H1 (cell line): ENCODE measurements around the gene TFF1. TPM values are rescaled to one million over a fixed set of nuclear protein-coding genes. Genes with fewer than 3 reads are reported as not detected.

Experiments used
- CTCF ChIA-PET: fragments of 300-600 bp; sonication (Branson Sonifier 250); formaldehyde crosslinking; loops from one replicate; lab custom pipeline; 2021; ENCODE audit not compliant: partially characterized antibody; lab: Charles Lee
- POLR2A ChIA-PET: fragments of 300-600 bp; sonication (Branson Sonifier 250); formaldehyde crosslinking; loops from one replicate; lab custom pipeline; 2021; ENCODE audit warnings: inconsistent platforms; ENCODE audit not compliant: partially characterized antibody; lab: Charles Lee
- DNase-seq, 2 experiments: peaks; one replicate each; pipeline versions ENCODE4 v3.0.0 to v3.0.0-alpha.2; 2010 to 2022; ENCODE audit warnings: low spot score in 2 of 2, low read depth in 1 of 2, mixed read lengths in 1 of 2
- FAIRE-seq: peaks from 2 replicates; lab custom pipeline; 2011; peaks lifted over from hg19 to GRCh38; lab: Jason Lieb, UNC
- H2AFZ ChIP-seq: 2 replicates; pipeline ENCODE4 v1.8.1; 2012; ENCODE audit warnings: low read length, inconsistent platforms
- H2AK5ac ChIP-seq: 2 replicates; pipeline ENCODE4 v1.6.1; 2013; ENCODE audit warnings: low read depth, low read length
- H2BK120ac ChIP-seq: replicated peaks from 2 replicates; pipeline ENCODE3; 2013; ENCODE audit warnings: low read depth, low read length, inconsistent platforms
- H2BK12ac ChIP-seq: 2 replicates; pipeline ENCODE4 v1.6.1; 2013; ENCODE audit warnings: low read depth, low read length
- H2BK15ac ChIP-seq: 2 replicates; pipeline ENCODE4 v1.6.1; 2013; ENCODE audit warnings: low read length
- H2BK20ac ChIP-seq: 2 replicates; pipeline ENCODE4 v1.6.1; 2013; ENCODE audit warnings: low read length
- H2BK5ac ChIP-seq: 2 replicates; pipeline ENCODE4 v1.6.1; 2013; ENCODE audit warnings: low read depth, low read length
- H3K14ac ChIP-seq: 2 replicates; pipeline ENCODE4 v1.6.1; 2013; ENCODE audit warnings: inconsistent platforms; ENCODE audit not compliant: insufficient read length
- H3K18ac ChIP-seq: 2 replicates; pipeline ENCODE4 v1.6.1; 2013; ENCODE audit warnings: low read length; ENCODE audit errors: extremely low read depth
- H3K23ac ChIP-seq: 2 replicates; pipeline ENCODE4 v1.6.1; 2013; ENCODE audit warnings: inconsistent platforms; ENCODE audit not compliant: insufficient read length
- H3K23me2 ChIP-seq: 2 replicates; pipeline ENCODE4 v1.6.1; 2013; ENCODE audit warnings: low read depth, low read length
- H3K27ac ChIP-seq: 2 replicates; pipeline ENCODE4 v1.6.1; 2011; ENCODE audit warnings: low read depth, low read length, inconsistent platforms
- H3K27me3 ChIP-seq, 4 experiments: replicated peaks in 1 of 4; 1 replicate in 1 of 4; 2 replicates in 3 of 4; pipeline versions ENCODE4 v1.6.1 to v1.8.1; 2011 to 2013; ENCODE audit warnings: low read length in 3 of 4, mild to moderate bottlenecking in 3 of 4, inconsistent platforms in 2 of 4, mixed read lengths in 2 of 4, moderate library complexity in 1 of 4; ENCODE audit not compliant: control insufficient read depth in 3 of 4, insufficient read depth in 3 of 4; ENCODE audit errors: extremely low read depth in 1 of 4
- H3K36me3 ChIP-seq, 4 experiments: 2 replicates each; pipeline versions ENCODE4 v1.6.1 to v1.8.1; 2011 to 2013; ENCODE audit warnings: mild to moderate bottlenecking in 4 of 4, low read length in 3 of 4, moderate library complexity in 2 of 4, control low read depth in 1 of 4, inconsistent platforms in 1 of 4; ENCODE audit not compliant: insufficient read depth in 4 of 4, control insufficient read depth in 2 of 4
- H3K4ac ChIP-seq: replicated peaks from 2 replicates; pipeline ENCODE3; 2013; ENCODE audit warnings: low read length, low read depth, mixed read lengths, inconsistent platforms; ENCODE audit not compliant: insufficient read length
- H3K4me1 ChIP-seq, 4 experiments: replicated peaks in 1 of 4; 1 replicate in 1 of 4; 2 replicates in 3 of 4; pipeline versions ENCODE4 v1.6.1 to v1.8.1; 2011 to 2013; ENCODE audit warnings: low read length in 3 of 4, inconsistent platforms in 2 of 4, mixed read lengths in 1 of 4; ENCODE audit not compliant: insufficient read depth in 4 of 4, control insufficient read depth in 3 of 4
- H3K4me2 ChIP-seq, 2 experiments: 2 replicates each; pipeline versions ENCODE4 v1.6.1 to v1.8.1; 2011 to 2013; ENCODE audit warnings: low read depth in 2 of 2, low read length in 2 of 2, control low read depth in 1 of 2, inconsistent platforms in 1 of 2, mild to moderate bottlenecking in 1 of 2; ENCODE audit not compliant: insufficient read depth in 1 of 2
- H3K4me3 ChIP-seq, 4 experiments: fragments of 200-600, 300-600 bp in 1 of 4; sonication (generic), shearing (Covaris generic), sonication (Bioruptor Twin) in 1 of 4; 2 replicates each; pipeline versions ENCODE4 v1.5.1 to v1.8.1; 2011 to 2016; ENCODE audit warnings: low read length in 4 of 4, low read depth in 3 of 4, control low read depth in 2 of 4, inconsistent platforms in 2 of 4, mild to moderate bottlenecking in 2 of 4, mixed read lengths in 1 of 4, moderate library complexity in 1 of 4; ENCODE audit not compliant: insufficient read depth in 2 of 4; ENCODE audit errors: extremely low read depth in 1 of 4
- H3K56ac ChIP-seq: replicated peaks from 2 replicates; pipeline ENCODE3; 2013; ENCODE audit warnings: low read depth, mild to moderate bottlenecking, mixed read lengths, low read length, inconsistent platforms; ENCODE audit not compliant: insufficient read length
- H3K79me1 ChIP-seq: 2 replicates; pipeline ENCODE4 v1.6.1; 2013; ENCODE audit warnings: low read depth, low read length, control low read depth
- H3K79me2 ChIP-seq, 2 experiments: 2 replicates each; pipeline versions ENCODE4 v1.6.1 to v1.8.1; 2012 to 2013; ENCODE audit warnings: low read length in 2 of 2, mild to moderate bottlenecking in 2 of 2, inconsistent platforms in 1 of 2; ENCODE audit not compliant: insufficient read depth in 2 of 2, control insufficient read depth in 1 of 2
- H3K9ac ChIP-seq, 4 experiments: replicated peaks in 1 of 4; 1 replicate in 1 of 4; 2 replicates in 3 of 4; pipeline versions ENCODE4 v1.6.1 to v1.8.1; 2011 to 2013; ENCODE audit warnings: low read depth in 3 of 4, low read length in 3 of 4, control low read depth in 2 of 4, mild to moderate bottlenecking in 2 of 4, moderate library complexity in 2 of 4, inconsistent platforms in 1 of 4; ENCODE audit errors: extremely low read depth in 1 of 4
- H3K9me3 ChIP-seq, 2 experiments: 2 replicates each; pipeline versions ENCODE4 v1.6.1 to v1.8.1; 2012 to 2013; ENCODE audit warnings: mild to moderate bottlenecking in 2 of 2, moderate library complexity in 2 of 2, control low read depth in 1 of 2, inconsistent platforms in 1 of 2, low read depth in 1 of 2, low read length in 1 of 2, mixed read lengths in 1 of 2; ENCODE audit not compliant: insufficient read depth in 2 of 2
- H4K20me1 ChIP-seq, 2 experiments: replicated peaks in 1 of 2; 2 replicates each; pipeline versions ENCODE3 to v1.8.1; 2011 to 2013; ENCODE audit warnings: inconsistent platforms in 2 of 2, low read length in 2 of 2, mild to moderate bottlenecking in 1 of 2; ENCODE audit not compliant: insufficient read depth in 2 of 2, control insufficient read depth in 1 of 2
- H4K5ac ChIP-seq: 2 replicates; pipeline ENCODE4 v1.6.1; 2013; ENCODE audit warnings: low read length, low read depth, mixed read lengths, inconsistent platforms; ENCODE audit not compliant: insufficient read length
- H4K8ac ChIP-seq: 2 replicates; pipeline ENCODE4 v1.8.0; 2013; ENCODE audit warnings: mild to moderate bottlenecking, moderate library complexity, low read length, inconsistent platforms; ENCODE audit not compliant: insufficient read depth; ENCODE audit errors: extremely low read depth
- H4K91ac ChIP-seq: replicated peaks from 2 replicates; pipeline ENCODE3; 2013; ENCODE audit warnings: low read length, mixed read lengths, inconsistent platforms; ENCODE audit not compliant: insufficient read length
- ATF2 ChIP-seq: IDR thresholded peaks from 2 replicates; pipeline ENCODE4 v1.6.1; 2012; ENCODE audit warnings: low read length, inconsistent platforms
- GABPA ChIP-seq: IDR thresholded peaks from 2 replicates; pipeline ENCODE4 v1.6.1; 2011; ENCODE audit warnings: mild to moderate bottlenecking, low read length, moderate library complexity, borderline replicate concordance; ENCODE audit not compliant: insufficient read depth
- HDAC2 ChIP-seq, 2 experiments: fragments of 300-600 bp in 1 of 2; sonication (generic) in 1 of 2; IDR thresholded peaks; 2 replicates each; pipeline ENCODE4 v1.6.1; 2011 to 2012; ENCODE audit warnings: low read depth in 2 of 2, low read length in 2 of 2, mild to moderate bottlenecking in 2 of 2, moderate library complexity in 2 of 2, borderline replicate concordance in 1 of 2, inconsistent platforms in 1 of 2
- KDM1A ChIP-seq: fragments of 200-600, 300-600 bp; sonication (generic); IDR thresholded peaks from 2 replicates; pipeline ENCODE4 v1.7.1; 2016; ENCODE audit warnings: mild to moderate bottlenecking, low read length, borderline replicate concordance
- KDM4A ChIP-seq: IDR thresholded peaks from one replicate; pipeline ENCODE4 v1.7.1; 2012; ENCODE audit warnings: low read depth, mild to moderate bottlenecking, moderate library complexity, low read length, inconsistent platforms; ENCODE audit not compliant: severe bottlenecking
- KDM5A ChIP-seq: fragments of 200-600 bp; IDR thresholded peaks from 2 replicates; pipeline ENCODE4 v1.7.1; 2012; ENCODE audit warnings: mild to moderate bottlenecking, low read length, inconsistent platforms, mixed read lengths
- RXRA ChIP-seq: IDR thresholded peaks from 2 replicates; pipeline ENCODE4 v1.6.1; 2011; ENCODE audit warnings: low read depth, mild to moderate bottlenecking, low read length, moderate library complexity; ENCODE audit not compliant: insufficient read depth
- SP4 ChIP-seq: IDR thresholded peaks from 2 replicates; pipeline ENCODE4 v1.6.1; 2012; ENCODE audit warnings: low read length, inconsistent platforms
- SRF ChIP-seq: IDR thresholded peaks from 2 replicates; pipeline ENCODE4 v1.6.1; 2011; ENCODE audit warnings: mild to moderate bottlenecking, low read depth, low read length, moderate library complexity
- SUZ12 ChIP-seq: fragments of 200-600 bp; sonication (generic); IDR thresholded peaks from 2 replicates; pipeline ENCODE4 v1.6.1; 2012; ENCODE audit warnings: mild to moderate bottlenecking, inconsistent platforms, low read length, moderate library complexity, mixed read lengths
- WGBS, 2 experiments: shearing (Covaris generic) in 1 of 2; methylation state at CpG; one replicate each; pipeline versions ENCODE4 v1.1.6 to v1.1.7; 2013 to 2015; ENCODE audit warnings: low lambda C conversion rate in 2 of 2, mixed read lengths in 2 of 2, inconsistent platforms in 1 of 2, low coverage in 1 of 2, missing lambda C conversion rate in 1 of 2; ENCODE audit not compliant: insufficient replicate concordance in 2 of 2, insufficient coverage in 1 of 2, insufficient read length in 1 of 2; ENCODE audit errors: extremely low coverage in 1 of 2, missing lambda C conversion rate in 1 of 2; 5-methylcytosine and 5-hydroxymethylcytosine counted together
- polyA plus RNA-seq, 7 experiments: library from polyadenylated mRNA; depleted of rRNA in 3 of 7; stranded (reverse) in 5 of 7; unstranded in 2 of 7; fragments of >200 nt in 5 of 7; fragments of 200-250 nt in 2 of 7; gene quantifications; 1 replicate in 5 of 7; 2 replicates in 1 of 7; 4 replicates in 1 of 7; pipeline versions ENCODE4 v1.2.1 to v1.2.3, GENCODE V29; 2011 to 2013; ENCODE audit warnings: missing spikeins in 2 of 7, mixed read lengths in 2 of 7
- total RNA-seq: library from RNA; stranded (reverse); fragmentation: NEBNext Ultra II Directional; extraction: Animal tissue kit (Norgen Biotek cat#: 25700); gene quantifications from 2 replicates; pipeline ENCODE4 v1.2.1, GENCODE V29; 2021

TFF1 gene
- total and polyA plus RNA-seq, 2 of the 8 experiments (the other 6 are each of a cell fraction or from before 2014, with no cell fraction given), result not detected

GRCh38 chr21:42347601-42348327 lies 18.6 kb downstream of the TFF1 start:
- no peaks in the 10 kb centered on the region for H3K9me3 ChIP-seq
- H3K23ac ChIP-seq, result no peak overlapping the region
- ChIA-PET POLR2A (no interaction called here), CTCF (interaction anchor here (1.0 to 3.4 kb wide), 3 partner anchors 10 to 38 kb away, joined by 4 to 22 read pairs (median 8); no protein-coding TSS in a partner anchor)
- no peaks in the 10 kb centered on the region for H3K79me1 ChIP-seq
- no peak overlapping the region; the same call in 1 of the 2 replicates for H4K8ac ChIP-seq
- H2BK15ac ChIP-seq, result no peak overlapping the region
- no peak overlapping the region for H2BK120ac ChIP-seq
- no peak overlapping the region for H2BK20ac ChIP-seq
- H3K9ac ChIP-seq, result no peak overlapping the region
- H2BK12ac ChIP-seq, result no peak overlapping the region
- FAIRE-seq (no peak), DNase-seq (no peak)
- H3K4ac ChIP-seq, result no peak overlapping the region
- H3K4me3 ChIP-seq, result no peak overlapping the region
- H3K18ac ChIP-seq, result no peak overlapping the region
- H3K27ac ChIP-seq, result no peak overlapping the region
- no peaks in the 10 kb centered on the region for H3K79me2 ChIP-seq
- H3K14ac ChIP-seq, result no peak overlapping the region
- no peak overlapping the region for H2AFZ ChIP-seq
- no peaks in the 10 kb centered on the region for H3K4me1 ChIP-seq
- no peak overlapping the region for H4K91ac ChIP-seq
- H4K5ac ChIP-seq, result no peak overlapping the region
- H2BK5ac ChIP-seq, result no peak overlapping the region
- H3K36me3 ChIP-seq, result no peaks in the 10 kb centered on the region
- no peaks in the 10 kb centered on the region for H3K23me2 ChIP-seq
- H4K20me1 ChIP-seq, result no peaks in the 10 kb centered on the region
- H2AK5ac ChIP-seq, result no peak overlapping the region
- no peaks in the 10 kb centered on the region for H3K27me3 ChIP-seq
- WGBS, 2 experiments, result 90% methylated on average over 29 of the region's 30 CpGs; no CpG with 5 or more reads in 1 of the 2 experiments
- H3K56ac ChIP-seq, result no peak overlapping the region
- H3K4me2 ChIP-seq, result no peak overlapping the region
- TF ChIP-seq KDM5A, result no peak
- no peak for TF ChIP-seq ATF2
- TF ChIP-seq SRF, result no peak
- TF ChIP-seq KDM1A, result no peak
- no peak for TF ChIP-seq SUZ12
- no peak for TF ChIP-seq KDM4A
- no peak for TF ChIP-seq RXRA
- TF ChIP-seq SP4, result no peak
- TF ChIP-seq HDAC2 (IDR thresholded peaks at IDR 0.05; ENCODE audit: borderline replicate concordance in 1 of 2, low read depth in 2 of 2, low read length in 2 of 2), result no peak
- TF ChIP-seq GABPA, result no peak
